Measurements from ENCODE around the gene CYB5D1.

DNA sequence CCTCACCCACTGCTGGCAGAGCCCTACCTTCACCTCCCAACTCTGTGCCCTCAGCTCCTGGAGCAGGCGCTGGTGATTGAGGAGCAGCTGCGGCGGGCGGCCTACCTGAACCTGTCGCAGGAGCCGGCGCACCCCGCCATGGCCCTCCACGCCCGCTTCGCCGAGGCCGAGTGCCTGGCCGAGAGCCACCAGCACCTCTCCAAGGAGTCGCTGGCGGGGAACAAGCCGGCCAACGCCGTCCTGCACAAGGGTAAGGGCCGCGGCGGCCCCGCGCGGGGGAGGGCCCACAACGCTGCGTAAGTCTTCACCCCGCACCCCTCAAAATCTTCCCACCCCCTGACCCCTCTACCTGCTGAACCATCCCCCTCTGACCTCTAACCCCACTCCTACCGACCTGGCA lies 51.3 kb downstream of the CYB5D1 start:
- no peak for TF ChIP-seq ISL1 (CRISPR knock-in tag; IDR thresholded peaks at IDR 0.05)
- no peak for TF ChIP-seq ARNTL (CRISPR knock-in tag; IDR thresholded peaks at IDR 0.05; ENCODE audit: borderline replicate concordance, low read depth)
- TF ChIP-seq, protein P1, sequence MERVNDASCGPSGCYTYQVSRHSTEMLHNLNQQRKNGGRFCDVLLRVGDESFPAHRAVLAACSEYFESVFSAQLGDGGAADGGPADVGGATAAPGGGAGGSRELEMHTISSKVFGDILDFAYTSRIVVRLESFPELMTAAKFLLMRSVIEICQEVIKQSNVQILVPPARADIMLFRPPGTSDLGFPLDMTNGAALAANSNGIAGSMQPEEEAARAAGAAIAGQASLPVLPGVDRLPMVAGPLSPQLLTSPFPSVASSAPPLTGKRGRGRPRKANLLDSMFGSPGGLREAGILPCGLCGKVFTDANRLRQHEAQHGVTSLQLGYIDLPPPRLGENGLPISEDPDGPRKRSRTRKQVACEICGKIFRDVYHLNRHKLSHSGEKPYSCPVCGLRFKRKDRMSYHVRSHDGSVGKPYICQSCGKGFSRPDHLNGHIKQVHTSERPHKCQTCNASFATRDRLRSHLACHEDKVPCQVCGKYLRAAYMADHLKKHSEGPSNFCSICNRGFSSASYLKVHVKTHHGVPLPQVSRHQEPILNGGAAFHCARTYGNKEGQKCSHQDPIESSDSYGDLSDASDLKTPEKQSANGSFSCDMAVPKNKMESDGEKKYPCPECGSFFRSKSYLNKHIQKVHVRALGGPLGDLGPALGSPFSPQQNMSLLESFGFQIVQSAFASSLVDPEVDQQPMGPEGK (CRISPR knock-in tag; IDR thresholded peaks at IDR 0.05; ENCODE audit: borderline replicate concordance) = no peak
- TF ChIP-seq SNAI2 (CRISPR knock-in tag; IDR thresholded peaks at IDR 0.05) = no peak
- TF ChIP-seq, protein P2, sequence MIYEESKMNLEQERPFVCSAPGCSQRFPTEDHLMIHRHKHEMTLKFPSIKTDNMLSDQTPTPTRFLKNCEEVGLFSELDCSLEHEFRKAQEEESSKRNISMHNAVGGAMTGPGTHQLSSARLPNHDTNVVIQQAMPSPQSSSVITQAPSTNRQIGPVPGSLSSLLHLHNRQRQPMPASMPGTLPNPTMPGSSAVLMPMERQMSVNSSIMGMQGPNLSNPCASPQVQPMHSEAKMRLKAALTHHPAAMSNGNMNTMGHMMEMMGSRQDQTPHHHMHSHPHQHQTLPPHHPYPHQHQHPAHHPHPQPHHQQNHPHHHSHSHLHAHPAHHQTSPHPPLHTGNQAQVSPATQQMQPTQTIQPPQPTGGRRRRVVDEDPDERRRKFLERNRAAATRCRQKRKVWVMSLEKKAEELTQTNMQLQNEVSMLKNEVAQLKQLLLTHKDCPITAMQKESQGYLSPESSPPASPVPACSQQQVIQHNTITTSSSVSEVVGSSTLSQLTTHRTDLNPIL (CRISPR knock-in tag; IDR thresholded peaks at IDR 0.05; ENCODE audit: low read depth) = no peak
- TF ChIP-seq, protein P3, sequence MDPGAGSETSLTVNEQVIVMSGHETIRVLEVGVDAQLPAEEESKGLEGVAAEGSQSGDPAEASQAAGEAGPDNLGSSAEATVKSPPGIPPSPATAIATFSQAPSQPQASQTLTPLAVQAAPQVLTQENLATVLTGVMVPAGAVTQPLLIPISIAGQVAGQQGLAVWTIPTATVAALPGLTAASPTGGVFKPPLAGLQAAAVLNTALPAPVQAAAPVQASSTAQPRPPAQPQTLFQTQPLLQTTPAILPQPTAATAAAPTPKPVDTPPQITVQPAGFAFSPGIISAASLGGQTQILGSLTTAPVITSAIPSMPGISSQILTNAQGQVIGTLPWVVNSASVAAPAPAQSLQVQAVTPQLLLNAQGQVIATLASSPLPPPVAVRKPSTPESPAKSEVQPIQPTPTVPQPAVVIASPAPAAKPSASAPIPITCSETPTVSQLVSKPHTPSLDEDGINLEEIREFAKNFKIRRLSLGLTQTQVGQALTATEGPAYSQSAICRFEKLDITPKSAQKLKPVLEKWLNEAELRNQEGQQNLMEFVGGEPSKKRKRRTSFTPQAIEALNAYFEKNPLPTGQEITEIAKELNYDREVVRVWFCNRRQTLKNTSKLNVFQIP (CRISPR knock-in tag; IDR thresholded peaks at IDR 0.05; ENCODE audit: borderline replicate concordance, low read depth) = no peak
- no peak for TF ChIP-seq ZNF70 (CRISPR knock-in tag; IDR thresholded peaks at IDR 0.05)
- no peak for TF ChIP-seq ZNF8 (CRISPR knock-in tag; IDR thresholded peaks at IDR 0.05)
- no peak for TF ChIP-seq ZFP3 (CRISPR knock-in tag; IDR thresholded peaks at IDR 0.05)
- TF ChIP-seq, protein P4, sequence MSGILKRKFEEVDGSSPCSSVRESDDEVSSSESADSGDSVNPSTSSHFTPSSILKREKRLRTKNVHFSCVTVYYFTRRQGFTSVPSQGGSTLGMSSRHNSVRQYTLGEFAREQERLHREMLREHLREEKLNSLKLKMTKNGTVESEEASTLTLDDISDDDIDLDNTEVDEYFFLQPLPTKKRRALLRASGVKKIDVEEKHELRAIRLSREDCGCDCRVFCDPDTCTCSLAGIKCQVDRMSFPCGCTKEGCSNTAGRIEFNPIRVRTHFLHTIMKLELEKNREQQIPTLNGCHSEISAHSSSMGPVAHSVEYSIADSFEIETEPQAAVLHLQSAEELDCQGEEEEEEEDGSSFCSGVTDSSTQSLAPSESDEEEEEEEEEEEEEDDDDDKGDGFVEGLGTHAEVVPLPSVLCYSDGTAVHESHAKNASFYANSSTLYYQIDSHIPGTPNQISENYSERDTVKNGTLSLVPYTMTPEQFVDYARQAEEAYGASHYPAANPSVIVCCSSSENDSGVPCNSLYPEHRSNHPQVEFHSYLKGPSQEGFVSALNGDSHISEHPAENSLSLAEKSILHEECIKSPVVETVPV (CRISPR knock-in tag; IDR thresholded peaks at IDR 0.05) = no peak

All from SK-N-SH treated with all-trans-retinoic acid at 6 μM for 48 hours (cell line).